ENCODE measurements around the gene VRK3.

- TF ChIP-seq, protein P1, sequence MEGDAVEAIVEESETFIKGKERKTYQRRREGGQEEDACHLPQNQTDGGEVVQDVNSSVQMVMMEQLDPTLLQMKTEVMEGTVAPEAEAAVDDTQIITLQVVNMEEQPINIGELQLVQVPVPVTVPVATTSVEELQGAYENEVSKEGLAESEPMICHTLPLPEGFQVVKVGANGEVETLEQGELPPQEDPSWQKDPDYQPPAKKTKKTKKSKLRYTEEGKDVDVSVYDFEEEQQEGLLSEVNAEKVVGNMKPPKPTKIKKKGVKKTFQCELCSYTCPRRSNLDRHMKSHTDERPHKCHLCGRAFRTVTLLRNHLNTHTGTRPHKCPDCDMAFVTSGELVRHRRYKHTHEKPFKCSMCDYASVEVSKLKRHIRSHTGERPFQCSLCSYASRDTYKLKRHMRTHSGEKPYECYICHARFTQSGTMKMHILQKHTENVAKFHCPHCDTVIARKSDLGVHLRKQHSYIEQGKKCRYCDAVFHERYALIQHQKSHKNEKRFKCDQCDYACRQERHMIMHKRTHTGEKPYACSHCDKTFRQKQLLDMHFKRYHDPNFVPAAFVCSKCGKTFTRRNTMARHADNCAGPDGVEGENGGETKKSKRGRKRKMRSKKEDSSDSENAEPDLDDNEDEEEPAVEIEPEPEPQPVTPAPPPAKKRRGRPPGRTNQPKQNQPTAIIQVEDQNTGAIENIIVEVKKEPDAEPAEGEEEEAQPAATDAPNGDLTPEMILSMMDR (conservative IDR thresholded peaks at IDR 0.05; ENCODE audit: low read depth, low read length), result no peak
- no peak for TF ChIP-seq EZH2 (IDR thresholded peaks at IDR 0.05; ENCODE audit: borderline replicate concordance, low read depth, low read length, poor library complexity, severe bottlenecking)
These were observed 70.9 kb downstream of the VRK3 start for GRCh38 chr19:49954092-49954829.

All from A673 (cell line).